K562 (cell line): Measurements from ENCODE around the gene PGPEP1. TPM values are rescaled to one million over a fixed set of nuclear protein-coding genes. Genes with fewer than 3 reads are reported as not detected.

Source experiments
- ADNP ChIP-seq: fragments of 200-800 bp; sonication (Bioruptor generic); IDR thresholded peaks from 2 replicates; pipeline ENCODE4 v1.6.1; 2016; ENCODE audit warnings: missing genetic modification characterization, missing compliant biosample characterization
- CBFA2T2 ChIP-seq: fragments of 450-650 bp; conservative IDR thresholded peaks from 2 replicates; pipeline ENCODE4 v1.6.1; 2017; ENCODE audit warnings: mild to moderate bottlenecking
- FOXA3 ChIP-seq, 2 experiments: fragments of 450-650 bp in 1 of 2; sonication (generic) in 1 of 2; formaldehyde crosslinking; IDR thresholded peaks in 1 of 2; conservative IDR thresholded peaks in 1 of 2; 2 replicates each; pipeline versions ENCODE4 v1.4.0 to v1.8.0; 2020 to 2022; ENCODE audit warnings: mild to moderate bottlenecking in 2 of 2, missing genetic modification reagents in 1 of 2
- HDAC6 ChIP-seq: IDR thresholded peaks from 2 replicates; pipeline ENCODE4 v1.6.1; 2012; ENCODE audit warnings: low read depth, mild to moderate bottlenecking, control low read depth, inconsistent platforms, low read length, moderate library complexity
- IFI16 ChIP-seq: fragments of 250-450 bp; sonication (Bioruptor Pico); IDR thresholded peaks from 2 replicates; pipeline ENCODE4 v2.1.2; 2022; ENCODE audit warnings: mild to moderate bottlenecking, inconsistent platforms
- JUND ChIP-seq, 2 experiments: IDR thresholded peaks; 2 replicates in 1 of 2; 3 replicates in 1 of 2; pipeline ENCODE4 v1.6.1; 2011; ENCODE audit warnings: borderline replicate concordance in 2 of 2, low read depth in 2 of 2, low read length in 2 of 2, improper control_type of control experiment in 1 of 2, missing biosample characterization in 1 of 2, missing genetic modification characterization in 1 of 2, missing genetic modification reagents in 1 of 2
- PHF20 ChIP-seq: fragments of 450-650 bp; IDR thresholded peaks from 2 replicates; pipeline ENCODE4 v1.6.1; 2018; ENCODE audit not compliant: partially characterized antibody
- SLC30A9 ChIP-seq: fragments of 250-450 bp; sonication (Bioruptor Pico); IDR thresholded peaks from 2 replicates; pipeline ENCODE4 v1.8.0; 2022; ENCODE audit warnings: mild to moderate bottlenecking, moderate library complexity
- STAT5A ChIP-seq: IDR thresholded peaks from 2 replicates; pipeline ENCODE4 v1.6.1; 2012; ENCODE audit warnings: low read length, inconsistent platforms, borderline replicate concordance
- SUPT5H ChIP-seq: fragments of 450-650 bp; IDR thresholded peaks from 2 replicates; pipeline ENCODE4 v1.6.1; 2016
- TBP ChIP-seq: optimal IDR thresholded peaks from 2 replicates; pipeline ENCODE3; 2011; ENCODE audit warnings: low read depth, low read length, improper control_type of control experiment
- ZFX ChIP-seq: sonication (generic); formaldehyde crosslinking; IDR thresholded peaks from 2 replicates; pipeline ENCODE4 v1.8.0; 2022; ENCODE audit warnings: mild to moderate bottlenecking, missing genetic modification reagents, moderate library complexity
- ZNF134 ChIP-seq: fragments of 250-450 bp; sonication (Bioruptor Pico); conservative IDR thresholded peaks from 2 replicates; pipeline ENCODE4 v1.4.0; 2020
- ZNF436 ChIP-seq: fragments of 250-450, 450-650 bp; sonication (Bioruptor Pico); formaldehyde crosslinking; IDR thresholded peaks from 2 replicates; pipeline ENCODE4 v1.7.0; 2020; ENCODE audit warnings: mild to moderate bottlenecking
- ZNF830 ChIP-seq: fragments of 250-450 bp; sonication (Bioruptor Pico); IDR thresholded peaks from 2 replicates; pipeline ENCODE4 v1.5.0; 2021; ENCODE audit warnings: mild to moderate bottlenecking
- polyA plus RNA-seq, 8 experiments: library from polyadenylated mRNA; depleted of rRNA in 4 of 8; stranded (reverse) in 5 of 8; unstranded in 3 of 8; fragments of >200 nt; fragmentation: Nextera tagmentation in 2 of 8; fragmentation: Illumina TruSeq in 1 of 8; extraction: Ambion mirVana in 2 of 8; extraction: Trizol in 1 of 8; gene quantifications; 2 replicates each; pipeline versions ENCODE4 v1.2.1 to v1.2.3, GENCODE V29; 2011 to 2014; ENCODE audit warnings: inconsistent platforms in 1 of 8, missing spikeins in 1 of 8
- total RNA-seq, 7 experiments: library from RNA; depleted of rRNA in 6 of 7; stranded (reverse); fragments of >200 nt in 6 of 7; fragmentation: Illumina TruSeq in 2 of 7; extraction: Trizol in 2 of 7; gene quantifications; 2 replicates each; pipeline versions ENCODE4 v1.2.1 to v1.2.3, GENCODE V29; 2011 to 2021; ENCODE audit warnings: low replicate concordance in 1 of 7
- TF ChIP-seq, protein P1 (sequence below): fragments of 250-450 bp; sonication (Bioruptor Pico); IDR thresholded peaks from 2 replicates; pipeline ENCODE4 v1.5.1; 2021; ENCODE audit warnings: mild to moderate bottlenecking
- TF ChIP-seq, protein P2 (sequence below): fragments of 450-650 bp; IDR thresholded peaks from 2 replicates; pipeline ENCODE4 v1.6.1; 2014; ENCODE audit warnings: low read depth, mild to moderate bottlenecking, moderate library complexity, borderline replicate concordance
- TF ChIP-seq, protein P3 (sequence below), 2 experiments: IDR thresholded peaks; 2 replicates each; pipeline ENCODE4 v1.6.1; 2011; ENCODE audit warnings: borderline replicate concordance in 1 of 2, control low read depth in 1 of 2, low read depth in 1 of 2, low read length in 1 of 2, mild to moderate bottlenecking in 1 of 2, mixed read lengths in 1 of 2, moderate library complexity in 1 of 2; ENCODE audit not compliant: insufficient read depth in 1 of 2, insufficient read length in 1 of 2, poor library complexity in 1 of 2, severe bottlenecking in 1 of 2; ENCODE audit errors: extremely low read depth in 1 of 2
- TF ChIP-seq, protein P4 (sequence below): fragments of 250-450 bp; sonication (Bioruptor Pico); IDR thresholded peaks from 2 replicates; pipeline ENCODE4 v1.8.0; 2022; ENCODE audit warnings: moderate library complexity, mild to moderate bottlenecking, inconsistent platforms
- TF ChIP-seq, protein P5 (sequence below): sonication (generic); formaldehyde crosslinking; IDR thresholded peaks from 2 replicates; pipeline ENCODE4 v1.8.0; 2023; ENCODE audit warnings: mild to moderate bottlenecking, missing genetic modification reagents
- TF ChIP-seq, protein P6 (sequence below): sonication (generic); formaldehyde crosslinking; IDR thresholded peaks from 2 replicates; pipeline ENCODE4 v1.9.0; 2022; ENCODE audit warnings: mild to moderate bottlenecking, missing genetic modification reagents

PGPEP1 gene
- total and polyA plus RNA-seq, 9 of the 15 experiments (the other 6 are each of a cell fraction or from before 2014, with no cell fraction given), result 10.0 to 69.6 (median 33.5) TPM

DNA sequence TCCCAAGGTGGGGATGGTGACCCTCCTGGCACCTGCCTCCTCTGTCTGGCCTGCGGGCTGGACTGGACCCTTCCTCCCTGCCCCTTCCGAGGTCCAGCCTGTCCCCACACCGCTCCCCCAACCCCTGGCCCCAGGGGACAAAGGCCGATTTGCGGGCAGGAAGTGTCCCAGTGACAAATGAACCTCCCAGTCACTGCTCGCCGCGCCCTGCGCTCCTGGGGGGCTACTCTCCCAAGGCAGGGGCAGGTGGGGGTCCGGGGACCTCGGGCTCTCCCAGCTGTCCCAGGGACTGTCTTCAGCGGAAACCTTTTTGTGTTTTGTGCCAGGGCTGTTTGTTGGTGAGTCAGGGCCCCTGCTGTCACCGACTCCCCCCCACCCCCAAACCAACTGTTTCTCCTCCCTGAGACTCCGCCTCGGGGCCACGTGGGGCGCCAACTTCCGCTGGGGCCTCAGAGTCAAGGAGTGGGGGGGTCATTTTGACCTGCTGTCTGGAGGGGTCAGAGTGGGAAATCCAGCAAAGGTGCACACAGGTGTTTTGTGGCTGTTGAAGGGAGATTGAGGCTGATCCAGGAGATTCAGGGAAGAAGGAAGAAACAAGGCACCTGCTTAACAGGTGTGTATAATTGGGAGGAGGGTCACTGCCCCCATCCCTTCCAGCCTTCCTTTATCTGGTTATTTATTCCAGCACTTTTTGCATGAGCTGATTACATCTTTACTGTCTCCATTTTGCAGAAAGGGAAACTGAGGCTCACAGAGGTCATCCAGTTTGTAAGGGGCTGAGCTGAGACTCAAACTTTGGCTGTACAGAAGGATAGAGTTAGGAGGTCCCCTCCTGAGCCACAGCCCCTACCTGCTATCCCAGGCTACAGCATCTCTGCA lies 831 bp downstream of the PGPEP1 start (continued):
- TF ChIP-seq, protein P1, sequence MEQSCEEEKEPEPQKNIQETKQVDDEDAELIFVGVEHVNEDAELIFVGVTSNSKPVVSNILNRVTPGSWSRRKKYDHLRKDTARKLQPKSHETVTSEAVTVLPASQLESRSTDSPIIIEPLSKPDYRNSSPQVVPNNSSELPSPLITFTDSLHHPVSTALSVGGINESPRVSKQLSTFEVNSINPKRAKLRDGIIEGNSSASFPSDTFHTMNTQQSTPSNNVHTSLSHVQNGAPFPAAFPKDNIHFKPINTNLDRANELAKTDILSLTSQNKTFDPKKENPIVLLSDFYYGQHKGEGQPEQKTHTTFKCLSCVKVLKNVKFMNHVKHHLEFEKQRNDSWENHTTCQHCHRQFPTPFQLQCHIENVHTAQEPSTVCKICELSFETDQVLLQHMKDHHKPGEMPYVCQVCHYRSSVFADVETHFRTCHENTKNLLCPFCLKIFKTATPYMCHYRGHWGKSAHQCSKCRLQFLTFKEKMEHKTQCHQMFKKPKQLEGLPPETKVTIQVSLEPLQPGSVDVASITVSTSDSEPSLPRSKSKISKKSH (CRISPR knock-in tag), result no peak
- TF ChIP-seq, protein P2, sequence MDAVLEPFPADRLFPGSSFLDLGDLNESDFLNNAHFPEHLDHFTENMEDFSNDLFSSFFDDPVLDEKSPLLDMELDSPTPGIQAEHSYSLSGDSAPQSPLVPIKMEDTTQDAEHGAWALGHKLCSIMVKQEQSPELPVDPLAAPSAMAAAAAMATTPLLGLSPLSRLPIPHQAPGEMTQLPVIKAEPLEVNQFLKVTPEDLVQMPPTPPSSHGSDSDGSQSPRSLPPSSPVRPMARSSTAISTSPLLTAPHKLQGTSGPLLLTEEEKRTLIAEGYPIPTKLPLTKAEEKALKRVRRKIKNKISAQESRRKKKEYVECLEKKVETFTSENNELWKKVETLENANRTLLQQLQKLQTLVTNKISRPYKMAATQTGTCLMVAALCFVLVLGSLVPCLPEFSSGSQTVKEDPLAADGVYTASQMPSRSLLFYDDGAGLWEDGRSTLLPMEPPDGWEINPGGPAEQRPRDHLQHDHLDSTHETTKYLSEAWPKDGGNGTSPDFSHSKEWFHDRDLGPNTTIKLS, result 0 out of 2 replicates have a peak, but pooled peaks have one; percentile 20
- TF ChIP-seq ADNP (no peak), ZNF436 (CRISPR knock-in tag) (no peak), IFI16 (CRISPR knock-in tag) (no peak), ZNF134 (CRISPR knock-in tag) (no peak), SUPT5H (peak; percentile 69; the same call in 1 of the 2 replicates), ZNF830 (CRISPR knock-in tag) (no peak), PHF20 (no peak), FOXA3 (CRISPR knock-in tag; conservative IDR thresholded peaks at IDR 0.05 in 1 of 2, IDR thresholded peaks at IDR 0.05 in 1 of 2) (no peak), STAT5A (no peak), ZFX (CRISPR knock-in tag) (peak; percentile 46), JUND (IDR thresholded peaks at IDR 0.05; ENCODE audit: borderline replicate concordance, low read depth, low read length) (peak; percentile 45; the same call in 1 of the 2 replicates), JUND (tag; IDR thresholded peaks at IDR 0.05; ENCODE audit: borderline replicate concordance, low read depth, low read length) (no peak), HDAC6 (no peak), SLC30A9 (no peak), CBFA2T2 (peak; percentile 56), TBP (peak; percentile 17)
- TF ChIP-seq, protein P3, sequence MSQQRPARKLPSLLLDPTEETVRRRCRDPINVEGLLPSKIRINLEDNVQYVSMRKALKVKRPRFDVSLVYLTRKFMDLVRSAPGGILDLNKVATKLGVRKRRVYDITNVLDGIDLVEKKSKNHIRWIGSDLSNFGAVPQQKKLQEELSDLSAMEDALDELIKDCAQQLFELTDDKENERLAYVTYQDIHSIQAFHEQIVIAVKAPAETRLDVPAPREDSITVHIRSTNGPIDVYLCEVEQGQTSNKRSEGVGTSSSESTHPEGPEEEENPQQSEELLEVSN (IDR thresholded peaks at IDR 0.05; ENCODE audit: borderline replicate concordance in 1 of 2, extremely low read depth in 1 of 2, insufficient read depth in 1 of 2, insufficient read length in 1 of 2, low read depth in 1 of 2, low read length in 1 of 2, poor library complexity in 1 of 2, severe bottlenecking in 1 of 2), result peak; percentile 21 to 61
- TF ChIP-seq, protein P4, sequence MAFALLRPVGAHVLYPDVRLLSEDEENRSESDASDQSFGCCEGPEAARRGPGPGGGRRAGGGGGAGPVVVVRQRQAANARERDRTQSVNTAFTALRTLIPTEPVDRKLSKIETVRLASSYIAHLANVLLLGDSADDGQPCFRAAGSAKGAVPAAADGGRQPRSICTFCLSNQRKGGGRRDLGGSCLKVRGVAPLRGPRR, result no peak
- TF ChIP-seq, protein P5, sequence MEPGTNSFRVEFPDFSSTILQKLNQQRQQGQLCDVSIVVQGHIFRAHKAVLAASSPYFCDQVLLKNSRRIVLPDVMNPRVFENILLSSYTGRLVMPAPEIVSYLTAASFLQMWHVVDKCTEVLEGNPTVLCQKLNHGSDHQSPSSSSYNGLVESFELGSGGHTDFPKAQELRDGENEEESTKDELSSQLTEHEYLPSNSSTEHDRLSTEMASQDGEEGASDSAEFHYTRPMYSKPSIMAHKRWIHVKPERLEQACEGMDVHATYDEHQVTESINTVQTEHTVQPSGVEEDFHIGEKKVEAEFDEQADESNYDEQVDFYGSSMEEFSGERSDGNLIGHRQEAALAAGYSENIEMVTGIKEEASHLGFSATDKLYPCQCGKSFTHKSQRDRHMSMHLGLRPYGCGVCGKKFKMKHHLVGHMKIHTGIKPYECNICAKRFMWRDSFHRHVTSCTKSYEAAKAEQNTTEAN (CRISPR knock-in tag), result no peak
- TF ChIP-seq, protein P6, sequence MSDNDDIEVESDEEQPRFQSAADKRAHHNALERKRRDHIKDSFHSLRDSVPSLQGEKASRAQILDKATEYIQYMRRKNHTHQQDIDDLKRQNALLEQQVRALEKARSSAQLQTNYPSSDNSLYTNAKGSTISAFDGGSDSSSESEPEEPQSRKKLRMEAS, result peak; percentile 92
